HG02759 (cell line): ENCODE results near the gene MAPK1.
"Not testable (repeated sequence)": the region's sequence is repeated elsewhere in the genome, so short reads cannot be mapped to it uniquely, and the experiment has no call there.

Source experiments
- ATAC-seq: cut with Tn5 transposase; IDR thresholded peaks from one replicate; pipeline ENCODE4 v1.9.1; 2021; ENCODE audit warnings: mild to moderate bottlenecking, moderate library complexity; ENCODE audit not compliant: unreplicated experiment

MAPK1 gene

GRCh38 chr22:21730535-21731308 lies 136.7 kb downstream of the MAPK1 start:
- no peak for ATAC-seq

GRCh38 chr22:21729184-21729583 lies 138.3 kb downstream of the MAPK1 start:
- ATAC-seq: not testable (repeated sequence)

DNA sequence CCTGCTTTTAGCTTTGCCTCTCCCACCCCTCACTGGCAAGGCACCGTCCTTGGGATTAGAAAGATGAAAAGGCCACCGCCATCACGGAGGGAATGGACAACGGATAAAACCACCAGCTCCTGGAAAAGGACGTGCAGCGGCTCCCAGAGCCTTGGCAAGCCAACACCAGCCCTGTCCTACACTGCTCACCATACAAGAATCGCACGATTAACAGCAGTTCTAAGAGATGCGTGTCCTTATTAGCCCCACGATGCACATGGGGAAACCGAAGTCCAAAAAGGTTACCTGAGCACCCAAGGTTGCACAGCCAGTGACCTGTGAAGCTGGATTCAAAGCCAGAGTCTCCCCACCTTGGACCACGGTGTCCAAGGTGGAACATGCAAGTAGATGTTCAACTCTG lies 139.2 kb downstream of the MAPK1 start:
- ATAC-seq: no peak

GRCh38 chr22:21727768-21728167 lies 139.7 kb downstream of the MAPK1 start:
- ATAC-seq: no peak

GRCh38 chr22:21727159-21727558 lies 140.3 kb downstream of the MAPK1 start:
- no peak for ATAC-seq

DNA sequence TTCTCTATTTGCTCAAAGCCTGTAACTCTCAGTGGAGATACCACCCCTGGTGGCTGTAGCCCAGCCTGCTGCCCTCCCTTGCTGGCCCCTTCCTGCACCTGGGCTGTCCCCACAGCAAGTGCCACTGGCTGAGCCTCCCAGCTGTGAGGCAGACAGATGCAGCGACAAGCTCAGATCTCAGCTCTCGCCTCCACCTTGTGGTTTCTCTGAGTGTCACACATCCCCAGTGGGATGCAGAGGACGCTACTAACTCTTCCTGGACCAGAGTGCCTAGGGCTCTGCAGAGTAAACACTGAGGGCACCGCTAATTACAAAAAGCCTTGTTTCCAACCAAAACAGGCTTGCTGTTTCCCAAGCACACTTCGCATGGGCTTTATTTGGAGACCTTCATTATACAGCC lies 140.8 kb downstream of the MAPK1 start:
- ATAC-seq: no peak

DNA sequence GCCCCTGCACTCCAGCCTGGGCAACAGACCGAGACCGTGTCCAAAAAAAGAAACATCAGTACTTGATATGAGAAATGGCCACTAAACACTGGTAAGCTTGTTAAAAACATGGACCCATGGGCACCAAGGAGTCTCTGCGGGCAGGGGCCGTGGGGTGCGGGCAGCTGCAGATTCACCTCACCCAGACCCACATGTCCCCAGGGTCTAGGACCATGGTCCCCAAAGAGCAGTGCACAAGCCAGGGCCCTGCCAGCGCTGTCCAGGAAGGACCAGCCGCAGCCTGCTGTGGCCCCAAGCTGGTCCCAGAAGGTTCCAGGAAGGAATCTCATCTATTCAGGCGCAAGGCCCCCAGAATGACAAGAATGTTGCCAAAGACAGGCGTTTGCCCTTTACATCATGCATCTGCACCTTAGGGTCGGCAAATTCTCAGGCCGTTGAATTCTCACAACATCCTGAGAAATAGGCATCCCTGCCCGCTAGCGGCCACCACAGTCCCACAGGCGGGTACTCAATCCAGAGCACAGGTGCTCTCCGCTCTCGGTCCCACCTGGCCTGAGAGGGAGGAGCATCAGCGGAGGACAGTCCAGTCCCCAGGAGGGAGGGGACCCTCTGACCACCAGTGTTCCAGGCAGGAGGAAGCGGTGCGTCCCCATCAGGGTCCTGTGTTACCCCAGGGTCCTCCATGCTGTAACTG lies 141.3 kb downstream of the MAPK1 start:
- ATAC-seq: no peak

- ATAC-seq: not testable (repeated sequence)
These were observed 142.9 kb downstream of the MAPK1 start for GRCh38 chr22:21724496-21724895.

GRCh38 chr22:21721195-21721852 lies 146.1 kb downstream of the MAPK1 start:
- not testable (repeated sequence) for ATAC-seq

DNA sequence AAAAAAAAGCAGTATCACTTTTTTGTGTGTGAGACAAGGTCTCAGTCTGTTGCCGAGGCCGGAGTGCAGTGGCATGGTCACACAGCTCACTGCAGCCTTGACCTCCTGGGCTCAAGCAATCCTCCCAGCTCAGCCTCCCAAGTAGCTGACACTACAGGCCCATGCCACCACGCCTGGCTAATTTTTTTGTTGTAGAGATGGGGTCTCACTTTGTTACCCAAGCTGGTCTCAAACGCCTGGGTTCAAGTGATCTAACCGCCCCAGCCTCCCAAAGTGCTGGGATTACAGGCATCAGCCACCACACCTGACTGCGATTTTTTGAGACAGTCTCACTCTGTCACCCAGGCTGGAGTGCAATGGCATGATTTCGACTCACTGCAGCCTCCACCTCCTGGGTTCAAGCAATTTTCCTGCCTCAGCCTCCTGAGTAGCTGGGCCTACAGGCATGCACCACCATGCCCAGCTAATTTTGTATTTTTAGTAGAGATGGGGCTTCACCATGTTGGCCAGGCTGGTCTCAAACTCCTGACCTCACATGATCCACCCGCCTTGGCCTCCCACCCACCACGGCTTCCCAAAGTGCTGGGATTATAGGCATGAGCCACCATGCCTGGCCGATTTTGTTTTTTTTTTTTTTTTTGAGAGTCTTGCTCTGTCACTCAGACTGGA lies 147.1 kb downstream of the MAPK1 start:
- ATAC-seq: not testable (repeated sequence)

DNA sequence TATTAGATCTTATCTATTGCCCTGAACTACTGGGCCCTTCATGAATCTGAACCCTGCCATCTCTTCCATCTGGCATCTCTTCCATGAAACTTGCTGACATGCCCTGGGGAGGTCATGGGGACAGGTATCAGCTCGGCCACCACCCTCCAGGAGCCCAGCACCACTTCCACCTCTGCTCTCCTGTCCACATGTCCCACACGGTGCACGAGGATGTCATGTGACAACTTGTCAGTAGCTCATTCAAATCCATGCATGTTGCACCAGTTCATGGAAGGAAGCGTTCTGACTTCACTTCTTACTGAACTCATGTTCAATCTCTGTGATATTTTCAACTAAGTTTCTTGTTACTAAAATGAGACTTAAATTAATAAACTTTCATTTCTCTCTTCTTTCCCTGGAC lies 148.4 kb downstream of the MAPK1 start:
- ATAC-seq: no peak

DNA sequence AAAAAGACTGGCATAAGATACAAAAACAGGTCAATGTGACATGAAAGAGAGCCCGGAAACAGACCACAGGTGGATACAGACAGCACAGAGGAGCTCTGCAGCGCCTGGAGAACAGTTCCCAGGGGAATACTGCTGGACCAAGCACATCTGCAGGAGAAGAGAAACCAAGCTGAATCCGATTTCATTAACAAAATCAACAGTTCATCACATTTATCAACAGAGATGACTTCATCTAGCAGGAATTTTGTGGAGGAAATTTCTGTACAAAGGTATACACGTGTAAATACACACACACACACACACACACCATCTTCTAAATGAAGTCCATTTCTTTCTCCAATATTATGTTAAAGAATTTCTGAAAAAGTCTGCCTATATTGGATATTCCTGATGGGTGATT lies 148.9 kb downstream of the MAPK1 start:
- no peak for ATAC-seq

GRCh38 chr22:21716395-21717122 lies 150.9 kb downstream of the MAPK1 start:
- not testable (repeated sequence) for ATAC-seq

DNA sequence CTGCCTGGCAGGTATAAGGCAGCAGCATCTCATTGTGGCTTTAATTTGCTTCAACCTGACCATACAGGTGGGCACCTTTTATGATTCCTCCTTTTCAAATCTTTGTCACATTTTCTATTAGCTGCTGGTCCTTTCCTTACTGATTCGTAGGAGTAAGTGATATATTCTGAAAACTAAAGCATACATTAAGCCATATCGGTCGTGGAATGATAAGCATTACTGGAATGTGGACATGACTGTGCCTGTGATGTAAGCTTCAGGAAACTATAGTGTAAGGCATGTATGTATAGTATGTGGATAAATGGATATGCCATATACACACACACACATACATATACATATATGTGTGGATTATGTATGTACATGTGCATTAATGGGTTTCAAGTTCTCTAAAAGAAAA lies 152.7 kb downstream of the MAPK1 start:
- ATAC-seq: no peak

DNA sequence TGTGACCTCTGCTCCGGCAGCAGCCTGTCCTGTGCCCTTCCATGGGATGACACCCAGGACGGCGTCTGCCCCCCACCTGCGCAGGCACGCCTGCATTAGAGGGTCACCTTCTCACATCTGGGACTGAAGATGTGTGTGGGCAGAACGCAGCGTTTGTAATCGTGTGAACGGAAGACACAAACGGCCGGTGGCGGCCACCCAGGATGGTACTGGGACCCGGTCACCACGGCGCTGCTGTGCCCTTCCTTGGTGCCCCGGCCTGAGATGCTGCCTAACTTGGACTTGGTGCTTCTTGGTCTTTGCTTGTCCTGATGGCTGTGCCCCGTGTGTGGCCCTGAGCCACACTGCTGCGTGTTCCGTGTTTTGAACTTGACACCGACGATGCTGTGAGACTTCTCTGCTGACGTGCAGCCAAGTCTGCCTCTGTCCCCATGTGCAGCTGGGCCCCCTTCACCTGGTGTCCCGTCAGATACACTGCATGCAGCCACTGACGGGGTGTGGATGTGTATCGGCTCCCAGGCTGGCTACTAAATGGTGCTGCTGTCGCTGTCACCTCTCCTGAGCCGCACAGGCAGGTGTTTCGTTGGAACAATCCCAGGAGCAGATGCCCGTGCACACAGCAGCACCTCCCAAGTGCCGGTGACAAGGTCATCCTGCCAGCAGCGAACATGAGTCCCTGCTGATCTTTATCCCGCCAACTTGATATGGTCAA lies 153.2 kb downstream of the MAPK1 start:
- no peak for ATAC-seq

DNA sequence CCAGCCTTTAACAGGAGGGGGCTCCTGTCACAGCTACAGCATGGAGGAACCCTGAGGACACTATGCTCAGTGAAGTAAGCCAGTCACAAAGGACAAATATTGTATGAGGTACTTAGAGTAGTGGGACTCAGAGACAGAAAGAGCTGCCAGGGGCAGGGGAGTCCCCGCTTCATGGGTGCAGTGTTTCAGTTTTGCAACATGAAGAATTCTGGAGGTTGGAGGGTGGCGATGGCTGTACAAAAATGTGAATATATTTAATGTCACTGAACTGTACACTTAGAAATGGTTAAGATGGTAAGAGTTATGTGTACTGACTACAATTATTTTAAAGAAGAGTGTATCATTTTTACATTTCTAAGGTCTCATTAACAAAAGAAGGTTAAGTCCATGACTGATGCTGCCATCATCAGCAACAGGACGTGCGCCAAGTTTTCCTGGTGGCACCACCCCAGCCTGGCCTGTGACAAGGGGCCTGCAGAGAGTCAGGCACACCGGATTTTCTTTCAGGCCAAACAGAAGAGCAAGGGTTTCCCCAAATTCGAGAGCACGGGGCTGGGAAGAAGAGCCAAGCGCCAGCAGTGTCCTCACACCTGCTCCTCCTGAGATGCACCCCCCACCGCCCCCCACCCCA lies 153.9 kb downstream of the MAPK1 start:
- no peak for ATAC-seq

- ATAC-seq: no peak
These were observed 154.6 kb downstream of the MAPK1 start for GRCh38 chr22:21712751-21713427.

GRCh38 chr22:21711851-21712250 lies 155.6 kb downstream of the MAPK1 start:
- ATAC-seq: no peak

DNA sequence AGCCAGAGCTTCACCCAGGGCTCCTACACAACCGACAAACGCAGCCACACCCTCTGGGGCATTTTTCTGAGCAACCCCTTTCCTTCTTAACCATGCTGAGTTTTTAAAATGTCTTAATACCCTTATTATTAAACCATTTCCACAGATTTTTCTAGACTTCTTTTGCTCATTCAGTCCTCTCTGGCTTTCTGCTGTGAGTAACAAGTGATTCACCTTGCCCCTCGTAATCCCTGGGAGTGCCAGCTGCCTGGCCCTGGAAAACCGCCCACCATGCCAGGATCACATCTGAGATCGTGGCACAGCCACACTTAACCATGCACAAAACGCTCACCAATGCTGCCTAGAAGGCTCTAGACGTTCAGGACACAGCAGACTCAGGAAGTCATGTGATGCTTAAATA lies 157.3 kb downstream of the MAPK1 start:
- ATAC-seq: no peak
